GM12878 (cell line): ENCODE data around the gene ERP44. TPM values are rescaled to one million over a fixed set of nuclear protein-coding genes. Genes with fewer than 3 reads are reported as not detected.

ENCODE experiments used
- ATAC-seq: fragments of 200-7000 bp; cut with Tn5 transposase; 3 replicates; pipeline ENCODE4 v1.9.1; 2020; ENCODE audit warnings: mild to moderate bottlenecking, moderate library complexity
- BruUV-seq: library from RNA; stranded (reverse); fragments of 400-500 nt; replicated peaks from 2 replicates; lab custom pipeline; 2021; lab: Mats Ljungman, UMichigan
- CTCF ChIA-PET: fragments of 300-600 bp; sonication (Branson Sonifier 250); formaldehyde crosslinking; extraction: SDS; loops from one replicate; lab custom pipeline; 2021; ENCODE audit warnings: inconsistent platforms; lab: Yijun Ruan, JAX
- POLR2A ChIA-PET: fragments of 350-600 bp; formaldehyde crosslinking; extraction: SDS; loops from one replicate; lab custom pipeline; 2021; ENCODE audit warnings: inconsistent platforms; lab: Charles Lee
- RAD21 ChIA-PET: fragments of 300-600 bp; sonication (Branson Sonifier 250); formaldehyde crosslinking; loops from one replicate; lab custom pipeline; 2023; ENCODE audit warnings: antibody characterized with exemption; ENCODE audit not compliant: unreplicated experiment; lab: Charles Lee
- SMC1A ChIA-PET: fragments of 300-600 bp; sonication (Branson Sonifier 250); formaldehyde crosslinking; loops from one replicate; lab custom pipeline; 2023; ENCODE audit not compliant: unreplicated experiment, uncharacterized antibody; lab: Charles Lee
- DNase-seq: peaks from one replicate; pipeline ENCODE4 v3.0.0-alpha.2; 2011; ENCODE audit warnings: low read depth, low spot score
- FAIRE-seq: peaks from 3 replicates; lab custom pipeline; 2011; peaks lifted over from hg19 to GRCh38; lab: Jason Lieb, UNC
- H2AFZ ChIP-seq: 2 replicates; pipeline ENCODE4 v1.6.0; 2011; ENCODE audit warnings: low read depth, low read length, control low read depth; ENCODE audit not compliant: control insufficient read depth
- H3K27ac ChIP-seq: 2 replicates; pipeline ENCODE4 v1.5.1; 2011; ENCODE audit warnings: control low read depth; ENCODE audit not compliant: control insufficient read depth, insufficient read depth
- H3K27me3 ChIP-seq, 2 experiments: replicated peaks in 1 of 2; 2 replicates each; pipeline versions ENCODE4 v1.6.0 to v1.6.1; 2011; ENCODE audit warnings: low read length in 1 of 2; ENCODE audit not compliant: control insufficient read depth in 2 of 2, insufficient read depth in 2 of 2
- H3K36me3 ChIP-seq, 2 experiments: 2 replicates each; pipeline ENCODE4 v1.5.1; 2011; ENCODE audit warnings: low read length in 1 of 2; ENCODE audit not compliant: control insufficient read depth in 2 of 2, insufficient read depth in 2 of 2
- H3K4me1 ChIP-seq: 2 replicates; pipeline ENCODE4 v1.6.1; 2011; ENCODE audit warnings: mild to moderate bottlenecking, low read length, moderate library complexity, mixed read lengths; ENCODE audit not compliant: control insufficient read depth, insufficient read depth
- H3K4me2 ChIP-seq: 2 replicates; pipeline ENCODE4 v1.6.0; 2011; ENCODE audit warnings: control low read depth; ENCODE audit not compliant: control insufficient read depth, insufficient read depth
- H3K4me3 ChIP-seq: fragments of 200-600 bp; sonication (generic); 2 replicates; pipeline ENCODE4 v1.5.1; 2016
- H3K79me2 ChIP-seq: 2 replicates; pipeline ENCODE4 v1.6.0; 2011; ENCODE audit warnings: low read length; ENCODE audit not compliant: control insufficient read depth, insufficient read depth
- H3K9ac ChIP-seq: 2 replicates; pipeline ENCODE4 v1.8.0; 2011; ENCODE audit warnings: low read length, control low read depth, mixed read lengths; ENCODE audit not compliant: control insufficient read depth, insufficient read depth
- H3K9me3 ChIP-seq: replicated peaks from 3 replicates; pipeline ENCODE4 v1.5.1; 2011; ENCODE audit warnings: mild to moderate bottlenecking, low read length; ENCODE audit not compliant: control insufficient read depth, insufficient read depth
- H4K20me1 ChIP-seq: 2 replicates; pipeline ENCODE4 v1.6.0; 2011; ENCODE audit not compliant: control insufficient read depth, insufficient read depth
- BCL11A ChIP-seq: IDR thresholded peaks from 2 replicates; pipeline ENCODE4 v1.6.1; 2011; ENCODE audit warnings: low read depth, low read length
- BMI1 ChIP-seq: fragments of 450-650 bp; IDR thresholded peaks from 2 replicates; pipeline ENCODE4 v1.6.1; 2016; ENCODE audit warnings: mild to moderate bottlenecking, moderate library complexity, borderline replicate concordance
- CBX5 ChIP-seq: sonication (generic); IDR thresholded peaks from 2 replicates; pipeline ENCODE4 v1.6.1; 2016; ENCODE audit warnings: low read depth, moderate library complexity, mild to moderate bottlenecking, inconsistent platforms
- ETV6 ChIP-seq, 2 experiments: fragments of 450-650 bp in 1 of 2; IDR thresholded peaks in 1 of 2; conservative IDR thresholded peaks in 1 of 2; 2 replicates each; pipeline ENCODE4 v1.6.1; 2014; ENCODE audit warnings: antibody characterized with exemption in 1 of 2, borderline replicate concordance in 1 of 2, low read depth in 1 of 2, mild to moderate bottlenecking in 1 of 2, moderate library complexity in 1 of 2
- FOS ChIP-seq: IDR thresholded peaks from 3 replicates; pipeline ENCODE4 v1.6.1; 2011; ENCODE audit warnings: borderline replicate concordance; ENCODE audit not compliant: insufficient read length; ENCODE audit errors: extremely low read depth
- FOXM1 ChIP-seq: IDR thresholded peaks from 2 replicates; pipeline ENCODE4 v1.6.1; 2012; ENCODE audit warnings: low read depth, mild to moderate bottlenecking, inconsistent platforms, low read length, moderate library complexity
- GABPA ChIP-seq: IDR thresholded peaks from 2 replicates; pipeline ENCODE4 v1.6.1; 2014; ENCODE audit warnings: antibody characterized with exemption, low read depth, mild to moderate bottlenecking, inconsistent platforms
- HCFC1 ChIP-seq: fragments of 150-350 bp; IDR thresholded peaks from 2 replicates; pipeline ENCODE4 v1.6.1; 2014; ENCODE audit warnings: low read length
- LARP7 ChIP-seq: fragments of 450-650 bp; IDR thresholded peaks from 2 replicates; pipeline ENCODE4 v1.6.1; 2017; ENCODE audit warnings: mild to moderate bottlenecking
- MXI1 ChIP-seq: fragments of 150-350 bp; IDR thresholded peaks from 2 replicates; pipeline ENCODE4 v1.6.1; 2011; ENCODE audit warnings: low read depth, mild to moderate bottlenecking, inconsistent platforms, low read length, improper control_type of control experiment
- NR2C1 ChIP-seq: fragments of 450-650 bp; IDR thresholded peaks from 2 replicates; pipeline ENCODE4 v1.6.1; 2017; ENCODE audit warnings: antibody characterized with exemption, mild to moderate bottlenecking, moderate library complexity
- NR2C2 ChIP-seq: IDR thresholded peaks from 2 replicates; pipeline ENCODE4 v1.6.1; 2011; ENCODE audit warnings: borderline replicate concordance, low read depth; ENCODE audit not compliant: control insufficient read depth, insufficient read length
- NRF1 ChIP-seq: conservative IDR thresholded peaks from 2 replicates; pipeline ENCODE4 v1.6.1; 2011; ENCODE audit warnings: mild to moderate bottlenecking, low read depth, low read length, improper control_type of control experiment
- TAF1 ChIP-seq: IDR thresholded peaks from 2 replicates; pipeline ENCODE4 v1.6.1; 2011; ENCODE audit warnings: mild to moderate bottlenecking, low read depth, low read length, borderline replicate concordance
- WGBS: methylation state at CpG from one replicate; pipeline ENCODE4 v1.1.6; 2016; ENCODE audit warnings: low lambda C conversion rate; ENCODE audit not compliant: insufficient replicate concordance, insufficient coverage; ENCODE audit errors: missing lambda C conversion rate; 5-methylcytosine and 5-hydroxymethylcytosine counted together
- in situ Hi-C: fragments of 300-500 bp; cut with MboI; formaldehyde crosslinking; loops from 9 replicates; pipeline ENCODE4 v1.14.3; 2018; ENCODE audit warnings: mixed read lengths
- intact Hi-C: fragments of 100-400 bp; cut with micrococcal nuclease; formaldehyde crosslinking; loops from one replicate; pipeline ENCODE4 v1.14.2; 2022; ENCODE audit not compliant: unreplicated experiment
- polyA plus RNA-seq, 11 experiments: library from polyadenylated mRNA; depleted of rRNA in 4 of 11; unstranded in 6 of 11; stranded (reverse) in 5 of 11; fragments of >200 nt; fragmentation: Nextera tagmentation in 4 of 11; fragmentation: Illumina TruSeq in 1 of 11; extraction: Ambion mirVana in 4 of 11; extraction: Trizol in 1 of 11; gene quantifications; 1 replicate in 1 of 11; 2 replicates in 10 of 11; pipeline versions ENCODE4 v1.2.1 to v1.2.3, GENCODE V29; 2011 to 2016; ENCODE audit warnings: inconsistent platforms in 2 of 11, missing spikeins in 2 of 11, low read depth in 1 of 11
- total RNA-seq, 4 experiments: library from RNA; depleted of rRNA in 3 of 4; stranded (reverse); fragments of >200 nt in 3 of 4; fragmentation: Illumina TruSeq in 1 of 4; extraction: Trizol in 1 of 4; gene quantifications; 2 replicates each; pipeline versions ENCODE4 v1.2.1 to v1.2.3, GENCODE V29; 2013 to 2021
- TF ChIP-seq, protein P1 (sequence below): IDR thresholded peaks from 2 replicates; pipeline ENCODE4 v1.6.1; 2012; ENCODE audit warnings: low read length, inconsistent platforms
- TF ChIP-seq, protein P2 (sequence below): fragments of 450-650 bp; IDR thresholded peaks from 2 replicates; pipeline ENCODE4 v1.6.1; 2017; ENCODE audit warnings: mild to moderate bottlenecking

ERP44 gene
- total and polyA plus RNA-seq, 10 of the 15 experiments (the other 5 are each of a cell fraction or from before 2014, with no cell fraction given), result 11.5 to 52.4 (median 20.2) TPM

DNA sequence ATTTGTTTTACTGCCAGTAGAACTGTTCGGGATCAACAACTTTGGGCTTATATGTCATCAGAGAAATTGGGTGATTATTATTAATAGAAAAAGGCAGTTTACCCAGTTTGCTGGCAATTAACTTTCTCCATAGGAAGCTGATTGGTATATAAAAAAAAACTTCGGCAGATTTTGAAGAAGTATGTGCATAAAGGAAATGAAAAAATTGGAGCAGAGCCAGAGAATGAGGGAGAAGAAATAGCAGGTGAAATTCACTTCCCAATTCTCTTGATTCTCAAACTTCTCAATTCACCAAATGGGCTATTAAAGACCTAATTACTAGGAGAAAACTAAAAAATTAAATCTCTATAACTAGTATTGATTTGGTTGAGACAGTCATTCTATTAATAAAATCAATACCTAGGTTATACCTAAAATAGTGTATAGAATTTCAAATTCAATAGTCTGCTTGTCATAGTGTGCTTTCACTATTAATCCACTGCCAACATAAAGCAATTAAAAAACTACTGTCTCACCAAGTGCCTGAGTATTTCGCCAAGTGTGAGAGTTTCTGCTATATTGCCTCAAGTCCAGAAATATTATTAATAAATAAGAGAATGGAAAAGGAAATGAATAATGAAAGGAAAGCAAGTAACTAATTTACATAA is 144.8 kb downstream of the ERP44 start:
- peaks cover 4% of the 10 kb centered on the region; the same call in 2 of the 3 replicates for H3K9me3 ChIP-seq
- no peaks in the 10 kb centered on the region for H3K27me3 ChIP-seq
- FAIRE-seq (no peak), DNase-seq (no peak), ATAC-seq (peak; percentile 84)
- ChIA-PET POLR2A (no interaction called here), RAD21 (interaction anchor here (0.9 kb wide), 1 partner anchor 43 kb away, joined by 3 read pairs; no protein-coding TSS in a partner anchor), CTCF (interaction anchor here (0.6 to 0.9 kb wide), 3 partner anchors 39 to 770 kb away, joined by 3 to 4 read pairs (median 3); no protein-coding TSS in a partner anchor), SMC1A (interaction anchor here (1.0 to 1.3 kb wide), 2 partner anchors 12 to 32 kb away, joined by 3 read pairs; no protein-coding TSS in a partner anchor)
- no peak overlapping the region for H2AFZ ChIP-seq
- intact Hi-C loops, result no loop called here
- no peak overlapping the region for H3K9ac ChIP-seq
- H3K27ac ChIP-seq, result no peak overlapping the region
- no peak overlapping the region for H3K4me3 ChIP-seq
- H3K36me3 ChIP-seq, result peaks cover 0 to 4% of the 10 kb centered on the region in 2 experiments; a peak in 1 of 4 replicates
- no peaks in the 10 kb centered on the region for H3K79me2 ChIP-seq
- BruUV-seq, result no TSS peak
- H3K4me2 ChIP-seq, result peak overlapping the region; percentile 38
- in situ Hi-C loops, result no loop called here
- peaks cover 19% of the 10 kb centered on the region; the same call in 1 of the 2 replicates for H3K4me1 ChIP-seq
- WGBS, result 34% methylated on average over 3 of the region's 3 CpGs
- H4K20me1 ChIP-seq, result no peaks in the 10 kb centered on the region
- TF ChIP-seq HCFC1 (no peak), FOS (no peak), MXI1 (no peak), LARP7 (no peak), BMI1 (no peak), NR2C2 (no peak), TAF1 (no peak), NR2C1 (no peak), GABPA (0 out of 2 replicates have a peak, but pooled peaks have one; percentile 30), CBX5 (no peak), FOXM1 (no peak; the same call in 1 of the 2 replicates), BCL11A (peak; percentile 75; the same call in 1 of the 2 replicates), ETV6 (conservative IDR thresholded peaks at IDR 0.05 in 1 of 2, IDR thresholded peaks at IDR 0.05 in 1 of 2; ENCODE audit: borderline replicate concordance in 1 of 2, low read depth in 1 of 2) (no peak), NRF1 (no peak)
- TF ChIP-seq, protein P1, sequence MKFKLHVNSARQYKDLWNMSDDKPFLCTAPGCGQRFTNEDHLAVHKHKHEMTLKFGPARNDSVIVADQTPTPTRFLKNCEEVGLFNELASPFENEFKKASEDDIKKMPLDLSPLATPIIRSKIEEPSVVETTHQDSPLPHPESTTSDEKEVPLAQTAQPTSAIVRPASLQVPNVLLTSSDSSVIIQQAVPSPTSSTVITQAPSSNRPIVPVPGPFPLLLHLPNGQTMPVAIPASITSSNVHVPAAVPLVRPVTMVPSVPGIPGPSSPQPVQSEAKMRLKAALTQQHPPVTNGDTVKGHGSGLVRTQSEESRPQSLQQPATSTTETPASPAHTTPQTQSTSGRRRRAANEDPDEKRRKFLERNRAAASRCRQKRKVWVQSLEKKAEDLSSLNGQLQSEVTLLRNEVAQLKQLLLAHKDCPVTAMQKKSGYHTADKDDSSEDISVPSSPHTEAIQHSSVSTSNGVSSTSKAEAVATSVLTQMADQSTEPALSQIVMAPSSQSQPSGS, result peak; percentile 52
- TF ChIP-seq, protein P2, sequence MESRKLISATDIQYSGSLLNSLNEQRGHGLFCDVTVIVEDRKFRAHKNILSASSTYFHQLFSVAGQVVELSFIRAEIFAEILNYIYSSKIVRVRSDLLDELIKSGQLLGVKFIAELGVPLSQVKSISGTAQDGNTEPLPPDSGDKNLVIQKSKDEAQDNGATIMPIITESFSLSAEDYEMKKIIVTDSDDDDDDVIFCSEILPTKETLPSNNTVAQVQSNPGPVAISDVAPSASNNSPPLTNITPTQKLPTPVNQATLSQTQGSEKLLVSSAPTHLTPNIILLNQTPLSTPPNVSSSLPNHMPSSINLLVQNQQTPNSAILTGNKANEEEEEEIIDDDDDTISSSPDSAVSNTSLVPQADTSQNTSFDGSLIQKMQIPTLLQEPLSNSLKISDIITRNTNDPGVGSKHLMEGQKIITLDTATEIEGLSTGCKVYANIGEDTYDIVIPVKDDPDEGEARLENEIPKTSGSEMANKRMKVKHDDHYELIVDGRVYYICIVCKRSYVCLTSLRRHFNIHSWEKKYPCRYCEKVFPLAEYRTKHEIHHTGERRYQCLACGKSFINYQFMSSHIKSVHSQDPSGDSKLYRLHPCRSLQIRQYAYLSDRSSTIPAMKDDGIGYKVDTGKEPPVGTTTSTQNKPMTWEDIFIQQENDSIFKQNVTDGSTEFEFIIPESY, result no peak
